Measurements from ENCODE around the gene PPP2R5A. TPM values are rescaled to one million over a fixed set of nuclear protein-coding genes. Genes with fewer than 3 reads are reported as not detected.
"Not testable (repeated sequence)": the region's sequence is repeated elsewhere in the genome, so short reads cannot be mapped to it uniquely, and the experiment has no call there.

The PPP2R5A gene
- total RNA-seq, 1 donor from 2014 or later, result 2.2 TPM

DNA sequence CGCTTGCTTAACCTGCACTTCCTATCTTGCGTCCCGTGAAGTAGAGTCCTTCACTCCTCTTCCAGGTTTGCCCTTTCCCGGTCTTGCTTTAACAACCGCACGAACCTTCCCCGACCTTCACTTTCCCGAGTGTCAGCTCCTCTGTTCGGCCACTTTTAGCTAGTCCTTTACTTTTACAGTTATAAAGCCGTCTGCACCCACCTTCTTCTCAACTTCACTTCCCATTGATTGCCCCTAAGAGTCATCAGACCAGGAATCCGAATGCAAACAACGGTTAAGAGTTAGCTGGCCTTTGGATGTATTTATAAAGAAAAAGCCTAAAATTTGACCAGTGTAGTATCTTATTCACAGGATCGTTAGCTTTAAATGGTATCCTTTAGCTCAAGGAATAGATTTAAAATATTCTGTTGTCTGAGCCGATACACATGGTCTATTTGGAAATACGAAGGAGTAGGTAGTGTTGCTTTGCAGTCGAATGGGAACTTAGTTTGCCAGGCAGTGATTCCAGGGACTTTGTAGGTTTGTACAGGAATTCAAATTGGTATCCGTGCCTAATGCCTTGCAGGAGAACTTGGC lies 1.4 kb downstream of the PPP2R5A start:
- DNase-seq, result no peak
- H3K36me3 Mint-ChIP-seq (ENCODE audit: unreplicated experiment), result peaks cover 4% of the 10 kb centered on the region
- TF ChIP-seq, protein P1, sequence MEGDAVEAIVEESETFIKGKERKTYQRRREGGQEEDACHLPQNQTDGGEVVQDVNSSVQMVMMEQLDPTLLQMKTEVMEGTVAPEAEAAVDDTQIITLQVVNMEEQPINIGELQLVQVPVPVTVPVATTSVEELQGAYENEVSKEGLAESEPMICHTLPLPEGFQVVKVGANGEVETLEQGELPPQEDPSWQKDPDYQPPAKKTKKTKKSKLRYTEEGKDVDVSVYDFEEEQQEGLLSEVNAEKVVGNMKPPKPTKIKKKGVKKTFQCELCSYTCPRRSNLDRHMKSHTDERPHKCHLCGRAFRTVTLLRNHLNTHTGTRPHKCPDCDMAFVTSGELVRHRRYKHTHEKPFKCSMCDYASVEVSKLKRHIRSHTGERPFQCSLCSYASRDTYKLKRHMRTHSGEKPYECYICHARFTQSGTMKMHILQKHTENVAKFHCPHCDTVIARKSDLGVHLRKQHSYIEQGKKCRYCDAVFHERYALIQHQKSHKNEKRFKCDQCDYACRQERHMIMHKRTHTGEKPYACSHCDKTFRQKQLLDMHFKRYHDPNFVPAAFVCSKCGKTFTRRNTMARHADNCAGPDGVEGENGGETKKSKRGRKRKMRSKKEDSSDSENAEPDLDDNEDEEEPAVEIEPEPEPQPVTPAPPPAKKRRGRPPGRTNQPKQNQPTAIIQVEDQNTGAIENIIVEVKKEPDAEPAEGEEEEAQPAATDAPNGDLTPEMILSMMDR (IDR thresholded peaks at IDR 0.05; ENCODE audit: partially characterized antibody, unreplicated experiment), result no peak
- H3K9me3 Mint-ChIP-seq (ENCODE audit: unreplicated experiment), result peaks cover 12% of the 10 kb centered on the region
- H3K27me3 Mint-ChIP-seq (ENCODE audit: unreplicated experiment), result peaks cover 5% of the 10 kb centered on the region
- H3K27ac Mint-ChIP-seq (ENCODE audit: unreplicated experiment), result no peak overlapping the region
- peaks cover 5% of the 10 kb centered on the region for H3K4me1 Mint-ChIP-seq (ENCODE audit: low read depth, unreplicated experiment)
- H3K4me3 Mint-ChIP-seq (ENCODE audit: unreplicated experiment), result peak overlapping the region; percentile 94

DNA sequence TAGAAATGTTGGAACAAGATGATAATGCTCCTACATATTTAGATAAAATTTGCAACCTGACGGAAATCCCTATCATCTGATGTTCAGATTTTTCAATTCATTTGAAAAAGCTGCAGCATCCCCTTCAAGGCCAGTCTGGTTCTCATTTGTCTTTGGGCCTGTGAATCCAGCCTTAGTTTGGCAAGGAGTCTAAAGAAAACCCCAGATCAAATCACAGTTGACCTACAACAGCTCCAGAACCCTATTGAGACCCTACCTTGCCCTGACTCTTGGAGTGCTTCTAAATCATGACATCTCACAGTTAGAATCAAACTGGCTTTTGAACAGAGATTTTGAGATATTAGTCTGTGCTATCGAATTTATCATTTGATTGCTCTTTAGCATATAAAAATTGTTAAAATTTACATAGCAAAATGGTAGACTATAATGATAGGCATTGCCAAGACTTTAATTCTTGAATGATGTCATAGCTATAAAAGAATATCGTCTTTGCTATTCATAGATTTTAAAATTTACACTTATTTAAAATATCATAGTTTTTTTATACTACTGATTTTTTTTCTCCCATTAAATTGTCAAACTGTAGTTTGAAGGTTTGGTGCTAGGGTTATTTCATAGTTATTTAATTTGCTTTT lies 2.2 kb downstream of the PPP2R5A start:
- peaks cover 4% of the 10 kb centered on the region for H3K36me3 Mint-ChIP-seq (ENCODE audit: unreplicated experiment)
- H3K27me3 Mint-ChIP-seq (ENCODE audit: unreplicated experiment), result peaks cover 5% of the 10 kb centered on the region
- H3K4me3 Mint-ChIP-seq (ENCODE audit: unreplicated experiment), result peak overlapping the region; percentile 94
- TF ChIP-seq, protein P1 (IDR thresholded peaks at IDR 0.05; ENCODE audit: partially characterized antibody, unreplicated experiment), result no peak
- H3K4me1 Mint-ChIP-seq (ENCODE audit: low read depth, unreplicated experiment), result peaks cover 5% of the 10 kb centered on the region
- peaks cover 12% of the 10 kb centered on the region for H3K9me3 Mint-ChIP-seq (ENCODE audit: unreplicated experiment)
- no peak overlapping the region for H3K27ac Mint-ChIP-seq (ENCODE audit: unreplicated experiment)
- no peak for DNase-seq

DNA sequence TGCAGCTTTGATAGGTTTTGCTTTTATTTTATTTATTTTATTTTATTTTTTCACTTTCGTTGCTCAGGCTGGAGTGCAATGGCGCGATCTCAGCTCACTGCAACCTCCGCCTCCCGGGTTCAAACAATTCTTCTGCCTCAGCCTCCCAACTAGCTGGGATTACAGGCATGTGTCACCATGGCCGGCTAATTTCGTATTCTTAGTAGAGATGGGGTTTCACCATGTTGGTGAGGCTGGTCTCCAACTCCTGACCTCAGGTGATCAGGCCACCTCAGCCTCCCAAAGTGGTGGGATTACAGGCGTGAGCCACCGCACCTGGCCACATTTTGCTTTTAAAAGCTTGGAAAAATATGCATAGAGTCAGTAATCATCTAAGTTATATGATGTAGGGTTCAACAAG lies 2.8 kb downstream of the PPP2R5A start:
- H3K4me1 Mint-ChIP-seq (ENCODE audit: low read depth, unreplicated experiment); H3K4me3 Mint-ChIP-seq (ENCODE audit: unreplicated experiment); H3K27ac Mint-ChIP-seq (ENCODE audit: unreplicated experiment); H3K27me3 Mint-ChIP-seq (ENCODE audit: unreplicated experiment); H3K36me3 Mint-ChIP-seq (ENCODE audit: unreplicated experiment); DNase-seq: not testable (repeated sequence)
- H3K9me3 Mint-ChIP-seq (ENCODE audit: unreplicated experiment), result peaks cover 12% of the 10 kb centered on the region

DNA sequence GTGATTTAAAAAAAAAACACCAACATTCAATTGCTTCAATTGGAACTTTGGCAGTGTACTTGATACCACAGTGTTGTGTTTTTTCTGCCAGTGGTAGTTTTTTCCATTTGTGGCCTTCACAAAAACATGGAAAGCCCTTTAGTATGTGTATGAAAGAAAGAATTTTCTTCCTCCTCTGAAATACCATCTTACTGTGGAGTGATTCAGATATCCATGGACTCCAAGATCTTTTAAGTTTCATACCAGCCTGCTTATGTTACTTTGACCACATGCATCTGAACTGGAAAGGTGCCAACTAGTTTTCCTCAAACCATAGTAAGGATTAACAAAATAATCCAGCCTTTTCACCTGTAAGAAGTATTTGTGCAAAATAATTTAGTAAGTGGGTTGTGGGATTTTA lies 3.4 kb downstream of the PPP2R5A start:
- H3K4me1 Mint-ChIP-seq (ENCODE audit: low read depth, unreplicated experiment), result peaks cover 5% of the 10 kb centered on the region
- no peak overlapping the region for H3K4me3 Mint-ChIP-seq (ENCODE audit: unreplicated experiment)

DNA sequence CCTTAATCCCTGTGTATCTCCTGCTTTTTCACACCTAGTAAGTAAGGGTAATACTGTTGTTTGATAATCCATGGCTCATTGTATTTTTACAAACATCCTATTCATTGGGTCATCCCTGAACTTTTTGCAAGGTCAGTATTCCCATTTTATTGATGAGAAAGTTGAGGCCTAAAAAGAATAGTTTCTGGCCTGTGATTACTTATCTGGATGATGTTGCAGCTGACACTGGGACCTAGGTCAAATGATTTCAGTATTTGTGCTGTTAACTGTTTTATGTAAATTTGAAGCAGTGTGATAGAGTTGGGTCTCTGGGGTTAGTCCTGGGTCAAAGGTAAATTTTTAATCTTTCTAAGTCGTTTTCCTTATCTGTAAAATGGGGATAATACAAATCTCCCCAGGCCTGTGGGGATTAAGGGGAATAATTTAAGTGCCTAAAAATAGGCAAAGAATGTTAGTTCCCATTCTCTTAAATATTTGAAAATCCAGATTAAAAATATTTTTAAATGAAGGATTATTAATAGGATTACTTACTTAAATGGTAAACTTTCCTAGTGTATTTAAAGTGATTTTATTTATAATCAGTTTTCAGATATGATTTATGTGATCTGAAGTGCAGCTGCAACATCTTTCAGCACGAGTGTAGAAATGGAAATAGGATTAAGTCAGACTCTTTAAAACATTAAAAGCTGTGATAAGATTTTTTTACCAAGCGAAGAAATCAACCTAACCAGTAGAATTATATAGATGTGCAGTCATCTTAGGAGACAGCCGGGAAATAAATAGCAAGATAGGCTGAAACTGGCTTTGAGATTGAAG lies 4.3 kb downstream of the PPP2R5A start:
- Mint-ChIP-seq H3K27ac (ENCODE audit: unreplicated experiment) (no peak overlapping the region), H3K4me1 (ENCODE audit: low read depth, unreplicated experiment) (peaks cover 5% of the 10 kb centered on the region), H3K36me3 (ENCODE audit: unreplicated experiment) (peaks cover 4% of the 10 kb centered on the region), H3K4me3 (ENCODE audit: unreplicated experiment) (no peak overlapping the region), H3K27me3 (ENCODE audit: unreplicated experiment) (peaks cover 5% of the 10 kb centered on the region), H3K9me3 (ENCODE audit: unreplicated experiment) (peaks cover 7% of the 10 kb centered on the region)
- TF ChIP-seq, protein P1 (IDR thresholded peaks at IDR 0.05; ENCODE audit: partially characterized antibody, unreplicated experiment), result no peak
- DNase-seq, result no peak

More for the DNA sequence above, 3.4 kb downstream of the PPP2R5A start:
- H3K27ac Mint-ChIP-seq (ENCODE audit: unreplicated experiment), result no peak overlapping the region
- peaks cover 5% of the 10 kb centered on the region for H3K27me3 Mint-ChIP-seq (ENCODE audit: unreplicated experiment)
- TF ChIP-seq, protein P1 (IDR thresholded peaks at IDR 0.05; ENCODE audit: partially characterized antibody, unreplicated experiment), result no peak
- H3K9me3 Mint-ChIP-seq (ENCODE audit: unreplicated experiment), result peaks cover 12% of the 10 kb centered on the region
- no peak for DNase-seq
- peaks cover 4% of the 10 kb centered on the region for H3K36me3 Mint-ChIP-seq (ENCODE audit: unreplicated experiment)

All from glutamatergic neuron (in vitro differentiated cells).